Central memory CD4-positive, alpha-beta T cell (primary cell): ENCODE results near the gene PCSK1N.

Source experiments
- DNase-seq: peaks from one replicate; pipeline ENCODE4 v3.0.0; 2022

The PCSK1N gene

DNA sequence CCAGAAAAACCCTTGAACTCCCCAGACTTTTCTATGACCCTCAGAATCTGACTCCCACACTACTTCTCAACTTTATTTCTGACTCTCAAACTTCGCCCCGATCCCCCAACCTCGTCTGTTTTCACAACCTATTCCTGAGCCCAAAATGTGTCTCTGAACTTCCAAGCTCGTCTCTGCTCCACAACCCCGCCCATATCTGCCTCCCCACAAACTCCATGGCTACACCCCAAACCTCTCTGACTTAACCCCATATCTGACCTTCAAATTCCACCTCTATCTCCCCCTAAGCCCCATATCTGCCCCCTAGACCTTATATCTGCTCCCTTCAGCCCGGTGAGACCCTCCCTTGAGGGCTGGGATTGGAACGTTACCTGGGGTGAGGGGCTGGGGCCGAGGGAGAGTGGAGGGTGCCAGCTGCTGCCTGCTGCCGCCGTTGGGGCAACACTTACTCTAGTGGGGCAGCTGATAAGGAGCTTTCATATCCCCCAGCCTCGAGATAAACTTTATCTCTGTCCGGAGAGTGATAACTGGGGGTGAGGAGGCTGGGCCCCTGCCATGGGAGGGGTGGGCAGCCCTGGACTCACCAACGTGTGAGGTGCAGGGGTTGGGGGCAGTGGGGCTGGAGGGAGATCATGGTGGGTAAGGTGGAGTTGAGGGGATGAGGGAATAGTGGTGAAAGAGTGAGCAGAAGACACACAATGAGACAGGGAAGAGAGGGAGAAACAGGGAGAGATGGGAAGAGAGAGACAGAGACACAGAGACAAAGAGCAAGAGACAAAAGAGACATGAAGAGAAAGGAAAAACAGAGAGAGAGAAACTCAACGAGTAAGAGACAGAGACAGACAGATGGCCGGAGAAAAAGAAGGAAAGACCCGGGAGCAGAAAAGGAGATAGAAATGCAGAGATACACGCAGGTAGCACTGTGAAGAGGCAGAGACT is 47.6 kb downstream of the PCSK1N start:
- DNase-seq: no peak

DNA sequence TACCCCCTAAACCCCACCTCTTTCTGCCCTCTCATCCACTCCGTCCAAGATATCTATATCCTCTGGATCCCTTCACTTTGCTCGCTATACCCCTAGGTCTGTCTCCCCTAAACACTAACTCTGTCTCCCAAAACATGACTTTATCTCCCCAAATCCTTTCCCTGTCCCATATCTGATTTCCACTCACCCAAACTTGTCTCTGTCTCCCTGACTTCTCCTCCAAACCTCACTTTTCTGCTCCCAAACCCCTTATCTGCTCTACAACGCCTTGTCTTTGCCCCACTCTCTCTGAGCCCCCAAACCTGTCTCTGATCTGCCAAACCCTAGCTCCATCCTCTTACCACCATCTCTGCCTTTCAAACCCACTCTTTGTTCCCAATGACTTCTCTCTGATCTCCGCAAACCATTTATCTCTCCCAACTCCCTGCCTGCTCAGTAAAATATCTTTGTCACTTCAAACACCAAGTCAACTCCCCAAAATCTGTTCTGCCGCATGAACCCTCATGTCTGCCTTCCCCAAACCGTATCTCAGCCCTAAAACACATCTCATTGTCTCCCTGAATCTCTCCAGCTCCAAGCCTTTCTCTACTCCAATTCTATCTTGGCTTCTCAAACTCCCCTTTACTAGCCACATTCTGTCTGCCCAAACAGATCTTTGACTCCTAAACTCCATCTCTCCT is 48.4 kb downstream of the PCSK1N start:
- no peak for DNase-seq

DNA sequence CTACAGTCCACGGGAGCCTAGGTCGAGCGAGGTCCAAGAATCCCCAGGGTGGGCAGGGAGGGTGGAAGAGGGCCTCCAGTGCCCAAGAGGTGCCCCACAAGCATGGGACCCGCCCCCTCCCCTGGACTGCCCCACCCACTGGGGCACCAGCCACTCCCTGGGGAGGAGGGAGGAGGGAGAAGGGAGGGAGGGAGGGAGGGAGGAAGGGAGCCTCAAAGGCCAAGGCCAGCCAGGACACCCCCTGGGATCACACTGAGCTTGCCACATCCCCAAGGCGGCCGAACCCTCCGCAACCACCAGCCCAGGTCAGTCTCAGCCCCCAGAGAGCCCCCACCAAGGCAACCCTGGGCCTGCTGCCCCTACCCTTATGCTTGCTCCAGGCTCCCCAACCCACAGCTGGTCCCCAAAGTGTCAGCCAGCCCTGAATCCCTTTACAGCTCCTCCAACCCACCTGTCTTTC is 49.0 kb downstream of the PCSK1N start, which contains the start of gene GATA1:
Gene GATA1, plus strand, starts transcription at position 250 of the 460 bp plus-strand sequence. CDS start 4,520 bp downstream, outside the sequence.
- no peak for DNase-seq

DNA sequence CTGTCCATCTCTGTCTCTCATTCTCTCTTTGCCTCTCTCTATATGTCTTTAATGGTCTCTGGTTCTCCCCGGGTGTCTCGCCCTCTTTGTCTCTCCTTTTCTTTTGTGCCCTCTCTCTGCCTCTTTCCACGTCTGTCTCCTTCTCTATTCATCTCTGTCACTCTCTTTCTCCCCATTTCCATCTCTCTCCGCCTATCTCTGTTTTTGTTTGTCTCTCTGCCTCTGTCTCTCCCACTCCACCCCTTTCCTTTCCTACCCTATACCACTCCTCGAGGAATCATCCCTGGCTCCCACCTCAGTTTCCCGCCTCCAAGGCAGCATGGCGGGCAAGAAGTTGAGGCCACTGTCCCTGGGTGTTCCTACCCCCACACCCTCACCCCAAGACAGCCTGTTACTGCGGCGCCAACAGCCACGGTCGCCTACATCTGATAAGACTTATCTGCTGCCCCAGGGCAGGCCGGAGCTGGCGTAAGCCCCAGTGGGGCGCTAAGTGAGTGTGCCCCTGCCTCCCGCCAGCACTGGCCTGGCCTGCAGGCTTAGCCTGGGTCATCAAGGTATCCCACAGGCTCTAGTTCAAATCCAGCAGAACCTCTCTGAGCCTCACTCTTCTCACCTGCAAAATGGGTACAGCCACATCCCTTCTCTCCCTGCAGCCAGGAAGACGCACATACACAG is 49.7 kb downstream of the PCSK1N start:
- no peak for DNase-seq

DNA sequence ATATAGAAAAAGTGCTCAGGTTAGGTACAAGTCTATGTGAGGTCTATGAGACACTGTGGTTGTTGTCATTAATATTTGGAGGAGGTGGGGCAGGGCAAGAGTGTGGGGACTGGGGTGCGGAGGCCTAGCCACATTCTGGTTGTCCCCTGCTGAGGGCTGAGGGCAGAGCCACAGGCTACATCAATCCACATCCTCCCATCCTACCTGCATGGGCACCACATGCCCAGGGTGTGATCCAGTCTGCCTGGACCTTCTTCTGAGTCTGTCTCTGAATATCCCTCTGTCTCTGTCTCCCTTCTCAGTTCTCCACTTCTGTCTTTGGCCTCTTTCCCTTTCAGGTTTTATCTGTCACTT is 50.2 kb downstream of the PCSK1N start:
- DNase-seq: no peak

DNA sequence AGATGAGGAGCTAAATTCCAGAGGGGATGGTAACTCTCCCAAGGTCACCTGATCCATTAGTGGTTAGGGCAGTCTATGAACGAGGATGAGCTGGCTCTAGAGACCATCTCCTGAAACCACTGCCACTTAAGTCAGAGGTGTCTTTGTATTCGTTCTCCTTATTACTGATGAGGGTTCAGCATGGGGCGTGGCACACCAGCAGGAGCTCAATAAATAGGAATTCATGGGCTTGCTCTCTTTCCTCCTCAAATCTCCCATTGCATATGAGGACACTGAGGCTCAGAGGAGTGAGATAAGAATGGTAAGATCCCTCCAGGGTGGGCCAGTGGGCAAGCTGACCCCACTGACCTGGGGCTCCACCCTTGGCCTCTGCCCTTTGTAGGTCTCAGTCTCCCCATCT is 50.7 kb downstream of the PCSK1N start:
- no peak for DNase-seq

DNA sequence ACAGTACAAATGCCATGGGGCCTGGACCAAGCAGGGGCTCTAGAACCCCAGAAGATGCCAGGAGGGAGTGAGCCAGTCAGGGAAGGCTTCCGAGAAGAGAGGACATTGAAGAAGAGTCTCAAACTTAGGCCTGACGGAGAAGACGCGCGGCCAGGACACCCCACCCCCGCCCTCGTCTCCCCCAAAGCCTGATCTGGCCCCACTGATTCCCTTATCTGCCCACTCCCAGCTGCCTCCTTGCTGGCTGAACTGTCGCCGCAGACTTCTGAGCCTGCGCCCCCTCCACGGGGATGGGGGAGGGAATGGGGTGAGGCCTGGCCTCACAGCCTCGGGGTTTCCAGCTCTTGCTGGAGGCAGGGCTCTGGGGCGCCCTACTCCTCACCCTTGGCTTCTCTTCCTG is 52.6 kb downstream of the PCSK1N start:
- DNase-seq: no peak

DNA sequence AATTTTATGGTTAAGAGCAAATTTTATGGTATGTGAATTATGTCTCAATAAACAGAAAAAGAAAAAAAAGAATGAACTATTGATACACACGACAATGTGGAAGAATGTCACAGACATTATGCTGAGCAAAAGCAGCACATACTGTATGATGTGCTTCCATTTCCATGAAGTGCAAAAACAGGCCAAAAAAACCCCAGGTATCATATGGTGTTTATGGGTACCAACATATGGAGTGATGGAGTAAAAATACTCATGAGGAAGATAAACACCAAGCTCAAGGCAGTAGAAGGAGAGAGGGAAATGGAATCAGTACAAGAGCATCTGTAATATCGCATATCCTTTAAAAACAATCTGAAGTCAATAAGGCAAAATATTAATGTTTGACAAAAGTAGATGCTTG is 53.2 kb downstream of the PCSK1N start:
- DNase-seq: no peak

DNA sequence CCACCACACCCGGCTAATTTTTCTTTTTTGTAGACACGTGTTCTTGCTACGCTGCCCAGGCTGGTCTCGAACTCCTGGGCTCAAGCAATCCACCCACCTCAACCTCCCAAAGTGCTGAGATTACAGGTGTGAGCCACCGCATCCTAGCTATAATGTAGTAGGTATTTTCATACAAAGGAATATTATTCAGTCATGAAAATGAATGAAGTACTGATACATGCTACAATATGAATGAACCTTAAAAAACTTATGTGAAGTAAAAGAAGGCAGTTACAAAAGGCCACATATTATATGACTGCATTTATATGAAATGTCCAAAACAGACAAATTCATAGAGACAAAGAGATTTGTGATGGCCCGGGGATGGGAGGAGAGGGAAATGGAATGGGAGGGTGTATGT is 53.7 kb downstream of the PCSK1N start:
- no peak for DNase-seq
